HepG2 (cell line): ENCODE results near the gene MRPL18. TPM values are rescaled to one million over a fixed set of nuclear protein-coding genes. Genes with fewer than 3 reads are reported as not detected.

Source experiments
- AGO2 ChIP-seq: fragments of 200-400 bp; formaldehyde crosslinking; optimal IDR thresholded peaks from 2 replicates; pipeline ENCODE3; 2017; ENCODE audit warnings: mild to moderate bottlenecking, low read depth, low read length, moderate library complexity
- ATF7-NPFF ChIP-seq: sonication (generic); formaldehyde crosslinking; IDR thresholded peaks from 2 replicates; pipeline ENCODE4 v1.8.1; 2023; ENCODE audit warnings: mild to moderate bottlenecking, low read depth, missing genetic modification reagents, moderate library complexity
- ELF3 ChIP-seq: IDR thresholded peaks from 2 replicates; pipeline ENCODE4 v1.6.1; 2016; ENCODE audit warnings: missing genetic modification reagents, missing compliant biosample characterization
- KMT2B ChIP-seq: IDR thresholded peaks from 2 replicates; pipeline ENCODE4 v1.6.1; 2016; ENCODE audit warnings: missing genetic modification reagents, missing compliant biosample characterization
- MEIS1 ChIP-seq: sonication (generic); formaldehyde crosslinking; IDR thresholded peaks from 2 replicates; pipeline ENCODE4 v1.9.0; 2021; ENCODE audit warnings: mild to moderate bottlenecking, missing genetic modification reagents, moderate library complexity, borderline replicate concordance
- NFE2L2 ChIP-seq: fragments of 150-350 bp; IDR thresholded peaks from 2 replicates; pipeline ENCODE4 v1.6.1; 2014; ENCODE audit warnings: low read length
- PHF8 ChIP-seq: sonication (generic); formaldehyde crosslinking; IDR thresholded peaks from 2 replicates; pipeline ENCODE4 v1.5.0; 2020; ENCODE audit warnings: missing genetic modification reagents
- TBP ChIP-seq: sonication (generic); formaldehyde crosslinking; IDR thresholded peaks from 2 replicates; pipeline ENCODE4 v1.5.0; 2020; ENCODE audit warnings: missing genetic modification reagents
- ZFX ChIP-seq: sonication (generic); formaldehyde crosslinking; IDR thresholded peaks from 2 replicates; pipeline ENCODE4 v1.4.0; 2020; ENCODE audit warnings: mild to moderate bottlenecking, low read depth, missing genetic modification reagents, moderate library complexity
- ZMYM2 ChIP-seq: sonication (generic); formaldehyde crosslinking; IDR thresholded peaks from 2 replicates; pipeline ENCODE4 v1.8.0; 2022; ENCODE audit warnings: mild to moderate bottlenecking, missing genetic modification reagents
- ZNF550 ChIP-seq: sonication (generic); formaldehyde crosslinking; IDR thresholded peaks from 2 replicates; pipeline ENCODE4 v1.4.0; 2020; ENCODE audit warnings: mild to moderate bottlenecking, missing genetic modification reagents, borderline replicate concordance
- ZNF557 ChIP-seq: sonication (generic); formaldehyde crosslinking; IDR thresholded peaks from 2 replicates; pipeline ENCODE4 v1.4.0; 2020; ENCODE audit warnings: missing genetic modification reagents
- ZNF614 ChIP-seq: IDR thresholded peaks from 2 replicates; pipeline ENCODE4 v1.6.1; 2018; ENCODE audit warnings: missing biosample characterization, missing genetic modification reagents, inconsistent platforms, borderline replicate concordance
- ZZZ3 ChIP-seq: sonication (generic); formaldehyde crosslinking; IDR thresholded peaks from 2 replicates; pipeline ENCODE4 v1.4.0; 2020; ENCODE audit warnings: missing genetic modification reagents, mild to moderate bottlenecking, borderline replicate concordance
- polyA plus RNA-seq, 8 experiments: library from polyadenylated mRNA; depleted of rRNA in 3 of 8; stranded (reverse) in 7 of 8; unstranded in 1 of 8; fragments of >200 nt; fragmentation: Illumina TruSeq in 4 of 8; extraction: Trizol in 4 of 8; gene quantifications; 2 replicates each; pipeline versions ENCODE4 v1.2.1 to v1.2.3, GENCODE V29; 2011 to 2016; ENCODE audit warnings: low read depth in 4 of 8, missing spikeins in 1 of 8, mixed read lengths in 1 of 8; ENCODE audit not compliant: insufficient read depth in 1 of 8
- total RNA-seq, 5 experiments: library from RNA; depleted of rRNA; stranded (reverse); fragments of >200 nt; fragmentation: Illumina TruSeq; extraction: Trizol; gene quantifications; 2 replicates each; pipeline ENCODE4 v1.2.3, GENCODE V29; 2016; ENCODE audit warnings: low read depth in 1 of 5
- TF ChIP-seq, protein P1 (sequence below), 2 experiments: sonication (generic) in 1 of 2; formaldehyde crosslinking in 1 of 2; IDR thresholded peaks; 2 replicates each; pipeline versions ENCODE4 v1.4.0 to v1.6.1; 2018 to 2020; ENCODE audit warnings: missing genetic modification reagents in 2 of 2, borderline replicate concordance in 1 of 2, low read depth in 1 of 2, mild to moderate bottlenecking in 1 of 2, missing biosample characterization in 1 of 2
- TF ChIP-seq, protein P2 (sequence below): sonication (generic); formaldehyde crosslinking; IDR thresholded peaks from 2 replicates; pipeline ENCODE4 v1.5.0; 2020; ENCODE audit warnings: missing genetic modification reagents
- TF ChIP-seq, protein P3 (sequence below): sonication (generic); formaldehyde crosslinking; IDR thresholded peaks from 2 replicates; pipeline ENCODE4 v1.5.1; 2020; ENCODE audit warnings: mild to moderate bottlenecking, missing genetic modification reagents, moderate library complexity
- TF ChIP-seq, protein P4 (sequence below): sonication (generic); formaldehyde crosslinking; IDR thresholded peaks from 2 replicates; pipeline ENCODE4 v1.5.1; 2020; ENCODE audit warnings: missing genetic modification reagents, mild to moderate bottlenecking, borderline replicate concordance
- TF ChIP-seq, protein P5 (sequence below): sonication (generic); formaldehyde crosslinking; IDR thresholded peaks from 2 replicates; pipeline ENCODE4 v1.9.0; 2022; ENCODE audit warnings: missing genetic modification reagents, mild to moderate bottlenecking, borderline replicate concordance

The MRPL18 gene
- total and polyA plus RNA-seq, 2 of the 13 experiments (the other 11 are each of a cell fraction or from before 2014, with no cell fraction given): 85.6 to 176 TPM

DNA sequence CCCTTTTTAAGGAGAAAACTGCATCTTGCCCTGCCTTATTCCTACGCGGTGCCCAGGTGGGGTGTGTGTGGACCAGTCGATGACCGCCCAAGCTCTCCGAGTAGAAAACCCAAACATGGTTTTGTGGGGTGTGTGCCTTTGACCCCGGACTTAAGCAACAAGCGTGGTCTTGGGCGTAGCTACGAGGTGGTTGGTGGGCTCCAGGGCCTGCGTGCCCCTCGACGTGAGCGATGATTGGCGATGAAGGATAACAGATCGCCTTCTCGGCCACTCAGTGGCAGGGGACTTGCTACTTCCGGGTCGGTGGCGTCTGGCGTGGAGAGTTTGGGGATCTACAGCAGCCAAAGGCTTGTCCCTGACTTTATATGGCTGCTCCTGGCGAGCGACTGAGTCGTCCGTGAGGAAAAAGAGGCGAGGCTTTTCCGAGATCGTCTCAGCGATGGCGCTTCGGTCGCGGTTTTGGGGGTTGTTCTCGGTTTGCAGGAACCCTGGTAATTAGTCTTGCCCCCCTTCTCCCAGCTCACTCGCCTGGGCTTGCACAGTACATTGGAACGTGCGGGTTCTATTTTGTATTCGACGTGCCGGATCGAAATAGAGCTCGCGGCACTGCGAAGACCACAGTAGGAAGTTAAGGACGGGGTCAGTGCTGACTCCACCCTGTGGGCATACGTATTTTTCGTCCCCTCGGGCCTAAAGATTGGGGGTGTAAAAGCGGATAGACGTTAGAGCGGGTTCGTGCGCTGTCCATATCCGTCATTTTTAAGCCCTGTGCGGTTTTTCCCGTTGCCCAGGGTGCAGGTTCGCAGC, at the start of gene MRPL18 (continued):
- TF ChIP-seq, protein P1, sequence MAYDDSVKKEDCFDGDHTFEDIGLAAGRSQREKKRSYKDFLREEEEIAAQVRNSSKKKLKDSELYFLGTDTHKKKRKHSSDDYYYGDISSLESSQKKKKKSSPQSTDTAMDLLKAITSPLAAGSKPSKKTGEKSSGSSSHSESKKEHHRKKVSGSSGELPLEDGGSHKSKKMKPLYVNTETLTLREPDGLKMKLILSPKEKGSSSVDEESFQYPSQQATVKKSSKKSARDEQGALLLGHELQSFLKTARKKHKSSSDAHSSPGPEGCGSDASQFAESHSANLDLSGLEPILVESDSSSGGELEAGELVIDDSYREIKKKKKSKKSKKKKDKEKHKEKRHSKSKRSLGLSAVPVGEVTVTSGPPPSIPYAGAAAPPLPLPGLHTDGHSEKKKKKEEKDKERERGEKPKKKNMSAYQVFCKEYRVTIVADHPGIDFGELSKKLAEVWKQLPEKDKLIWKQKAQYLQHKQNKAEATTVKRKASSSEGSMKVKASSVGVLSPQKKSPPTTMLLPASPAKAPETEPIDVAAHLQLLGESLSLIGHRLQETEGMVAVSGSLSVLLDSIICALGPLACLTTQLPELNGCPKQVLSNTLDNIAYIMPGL (CRISPR knock-in tag; IDR thresholded peaks at IDR 0.05; ENCODE audit: borderline replicate concordance in 1 of 2, low read depth in 1 of 2): peak in 1 of 2 experiments; percentile 80; a peak in 2 of 4 replicates
- TF ChIP-seq KMT2B (peak; percentile 58; the same call in 1 of the 2 replicates), AGO2 (no peak), PHF8 (CRISPR knock-in tag) (peak; percentile 40), ZFX (peak; percentile 48), NFE2L2 (no peak), TBP (CRISPR knock-in tag) (no peak), ATF7-NPFF (CRISPR knock-in tag) (peak; percentile 48), ZZZ3 (CRISPR knock-in tag) (peak; percentile 73; the same call in 1 of the 2 replicates), ZNF557 (CRISPR knock-in tag) (peak; percentile 37; the same call in 1 of the 2 replicates), ZNF550 (0 out of 2 replicates have a peak, but pooled peaks have one; percentile 5), ELF3 (CRISPR knock-in tag) (peak; percentile 76), ZNF614 (peak; percentile 72; the same call in 1 of the 2 replicates), ZMYM2 (CRISPR knock-in tag) (no peak), MEIS1 (CRISPR knock-in tag) (peak; percentile 6; the same call in 1 of the 2 replicates)
- TF ChIP-seq, protein P2, sequence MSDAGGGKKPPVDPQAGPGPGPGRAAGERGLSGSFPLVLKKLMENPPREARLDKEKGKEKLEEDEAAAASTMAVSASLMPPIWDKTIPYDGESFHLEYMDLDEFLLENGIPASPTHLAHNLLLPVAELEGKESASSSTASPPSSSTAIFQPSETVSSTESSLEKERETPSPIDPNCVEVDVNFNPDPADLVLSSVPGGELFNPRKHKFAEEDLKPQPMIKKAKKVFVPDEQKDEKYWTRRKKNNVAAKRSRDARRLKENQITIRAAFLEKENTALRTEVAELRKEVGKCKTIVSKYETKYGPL (CRISPR knock-in tag): no peak
- TF ChIP-seq, protein P3, sequence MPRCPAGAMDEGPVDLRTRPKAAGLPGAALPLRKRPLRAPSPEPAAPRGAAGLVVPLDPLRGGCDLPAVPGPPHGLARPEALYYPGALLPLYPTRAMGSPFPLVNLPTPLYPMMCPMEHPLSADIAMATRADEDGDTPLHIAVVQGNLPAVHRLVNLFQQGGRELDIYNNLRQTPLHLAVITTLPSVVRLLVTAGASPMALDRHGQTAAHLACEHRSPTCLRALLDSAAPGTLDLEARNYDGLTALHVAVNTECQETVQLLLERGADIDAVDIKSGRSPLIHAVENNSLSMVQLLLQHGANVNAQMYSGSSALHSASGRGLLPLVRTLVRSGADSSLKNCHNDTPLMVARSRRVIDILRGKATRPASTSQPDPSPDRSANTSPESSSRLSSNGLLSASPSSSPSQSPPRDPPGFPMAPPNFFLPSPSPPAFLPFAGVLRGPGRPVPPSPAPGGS: peak; percentile 32; the same call in 1 of the 2 replicates
- TF ChIP-seq, protein P4, sequence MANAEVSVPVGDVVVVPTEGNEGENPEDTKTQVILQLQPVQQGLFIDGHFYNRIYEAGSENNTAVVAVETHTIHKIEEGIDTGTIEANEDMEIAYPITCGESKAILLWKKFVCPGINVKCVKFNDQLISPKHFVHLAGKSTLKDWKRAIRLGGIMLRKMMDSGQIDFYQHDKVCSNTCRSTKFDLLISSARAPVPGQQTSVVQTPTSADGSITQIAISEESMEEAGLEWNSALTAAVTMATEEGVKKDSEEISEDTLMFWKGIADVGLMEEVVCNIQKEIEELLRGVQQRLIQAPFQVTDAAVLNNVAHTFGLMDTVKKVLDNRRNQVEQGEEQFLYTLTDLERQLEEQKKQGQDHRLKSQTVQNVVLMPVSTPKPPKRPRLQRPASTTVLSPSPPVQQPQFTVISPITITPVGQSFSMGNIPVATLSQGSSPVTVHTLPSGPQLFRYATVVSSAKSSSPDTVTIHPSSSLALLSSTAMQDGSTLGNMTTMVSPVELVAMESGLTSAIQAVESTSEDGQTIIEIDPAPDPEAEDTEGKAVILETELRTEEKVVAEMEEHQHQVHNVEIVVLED (CRISPR knock-in tag): peak; percentile 98
- TF ChIP-seq, protein P5, sequence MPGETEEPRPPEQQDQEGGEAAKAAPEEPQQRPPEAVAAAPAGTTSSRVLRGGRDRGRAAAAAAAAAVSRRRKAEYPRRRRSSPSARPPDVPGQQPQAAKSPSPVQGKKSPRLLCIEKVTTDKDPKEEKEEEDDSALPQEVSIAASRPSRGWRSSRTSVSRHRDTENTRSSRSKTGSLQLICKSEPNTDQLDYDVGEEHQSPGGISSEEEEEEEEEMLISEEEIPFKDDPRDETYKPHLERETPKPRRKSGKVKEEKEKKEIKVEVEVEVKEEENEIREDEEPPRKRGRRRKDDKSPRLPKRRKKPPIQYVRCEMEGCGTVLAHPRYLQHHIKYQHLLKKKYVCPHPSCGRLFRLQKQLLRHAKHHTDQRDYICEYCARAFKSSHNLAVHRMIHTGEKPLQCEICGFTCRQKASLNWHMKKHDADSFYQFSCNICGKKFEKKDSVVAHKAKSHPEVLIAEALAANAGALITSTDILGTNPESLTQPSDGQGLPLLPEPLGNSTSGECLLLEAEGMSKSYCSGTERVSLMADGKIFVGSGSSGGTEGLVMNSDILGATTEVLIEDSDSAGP (CRISPR knock-in tag): peak; percentile 70
